GM23338 (cell line): Measurements from ENCODE around the gene MEGF11. TPM values are rescaled to one million over a fixed set of nuclear protein-coding genes. Genes with fewer than 3 reads are reported as not detected.

ENCODE experiments used
- ATAC-seq: fragments of 200-7000 bp; cut with Tn5 transposase; 3 replicates; pipeline ENCODE4 v1.9.1; 2020
- DNase-seq: peaks from one replicate; pipeline ENCODE4 v3.0.0-alpha.2; 2015; ENCODE audit warnings: low spot score
- H2AFZ ChIP-seq: fragments of 200-600 bp; sonication (generic); 2 replicates; pipeline ENCODE4 v1.8.0; 2016; ENCODE audit warnings: antibody characterized with exemption, mild to moderate bottlenecking, moderate library complexity
- H3F3A ChIP-seq: fragments of 200-600 bp; sonication (generic); replicated peaks from 2 replicates; pipeline ENCODE4 v1.8.0; 2017; ENCODE audit warnings: antibody characterized with exemption, mixed run types, low read depth
- H3K27ac ChIP-seq: fragments of 200-600 bp; sonication (generic); 2 replicates; pipeline ENCODE4 v1.6.1; 2016; ENCODE audit warnings: low read depth
- H3K27me3 ChIP-seq: fragments of 200-600 bp; sonication (generic); 2 replicates; pipeline ENCODE4 v1.8.0; 2016; ENCODE audit warnings: mild to moderate bottlenecking, mixed run types, moderate library complexity; ENCODE audit not compliant: insufficient read depth
- H3K36me3 ChIP-seq: fragments of 200-600 bp; sonication (generic); 2 replicates; pipeline ENCODE4 v1.8.0; 2016; ENCODE audit warnings: mild to moderate bottlenecking; ENCODE audit not compliant: insufficient read depth
- H3K4me1 ChIP-seq: fragments of 200-600 bp; sonication (generic); 2 replicates; pipeline ENCODE4 v1.8.0; 2016; ENCODE audit warnings: mild to moderate bottlenecking, moderate library complexity; ENCODE audit not compliant: insufficient read depth
- H3K4me2 ChIP-seq: fragments of 200-600 bp; sonication (generic); 2 replicates; pipeline ENCODE4 v1.7.1; 2017; ENCODE audit warnings: mixed run types
- H3K4me3 ChIP-seq: fragments of 200-600 bp; sonication (generic); 2 replicates; pipeline ENCODE4 v1.6.1; 2016; ENCODE audit warnings: mixed run types
- H3K79me2 ChIP-seq: fragments of 200-600 bp; sonication (generic); replicated peaks from 2 replicates; pipeline ENCODE4 v1.8.0; 2017; ENCODE audit warnings: mild to moderate bottlenecking; ENCODE audit not compliant: insufficient read depth
- H3K9me2 ChIP-seq: fragments of 200-600 bp; sonication (generic); 2 replicates; pipeline ENCODE4 v1.8.0; 2017; ENCODE audit not compliant: insufficient read depth
- H4K20me1 ChIP-seq: fragments of 200-600 bp; sonication (generic); replicated peaks from 2 replicates; pipeline ENCODE4 v1.8.0; 2017; ENCODE audit warnings: mild to moderate bottlenecking; ENCODE audit not compliant: insufficient read depth
- H3K27ac Mint-ChIP-seq: 2 replicates; pipeline ENCODE4 v1.8.0; 2020; ENCODE audit warnings: inconsistent platforms, mild to moderate bottlenecking, moderate library complexity, mixed read lengths
- H3K27me3 Mint-ChIP-seq: 3 replicates; pipeline ENCODE4 v1.8.0; 2022; ENCODE audit warnings: low read depth, mild to moderate bottlenecking, moderate library complexity, mixed read lengths, inconsistent platforms; ENCODE audit not compliant: insufficient read depth, poor library complexity
- H3K36me3 Mint-ChIP-seq: 3 replicates; pipeline ENCODE4 v1.8.0; 2021; ENCODE audit warnings: low read depth, mild to moderate bottlenecking, inconsistent platforms, moderate library complexity, mixed read lengths
- H3K4me1 Mint-ChIP-seq: 3 replicates; pipeline ENCODE4 v1.8.0; 2020; ENCODE audit warnings: mild to moderate bottlenecking, inconsistent platforms, mixed read lengths
- H3K4me3 Mint-ChIP-seq: 3 replicates; pipeline ENCODE4 v1.8.0; 2021; ENCODE audit warnings: moderate library complexity, mild to moderate bottlenecking, inconsistent platforms, mixed read lengths
- H3K9me3 Mint-ChIP-seq: 3 replicates; pipeline ENCODE4 v1.8.0; 2020; ENCODE audit warnings: moderate library complexity, mild to moderate bottlenecking, inconsistent platforms, mixed read lengths
- CREB1 ChIP-seq: fragments of 250-450 bp; sonication (Bioruptor Pico); IDR thresholded peaks from 2 replicates; pipeline ENCODE4 v1.5.0; 2020; ENCODE audit warnings: low read depth, mild to moderate bottlenecking, moderate library complexity
- CTCF ChIP-seq, 2 experiments: fragments of 200-600 bp in 1 of 2; sonication (generic) in 1 of 2; conservative IDR thresholded peaks; 2 replicates each; pipeline versions ENCODE4 v1.5.1 to v1.6.1; 2016 to 2017; ENCODE audit warnings: antibody characterized with exemption in 2 of 2, low read depth in 2 of 2, mild to moderate bottlenecking in 2 of 2, moderate library complexity in 1 of 2
- ETS1 ChIP-seq: IDR thresholded peaks from 2 replicates; pipeline ENCODE4 v1.6.1; 2016; ENCODE audit warnings: antibody characterized with exemption
- EZH2 ChIP-seq: fragments of 200-600 bp; sonication (generic); IDR thresholded peaks from one replicate; pipeline ENCODE4 v1.8.0; 2017; ENCODE audit warnings: antibody characterized with exemption, mild to moderate bottlenecking, low read depth; ENCODE audit not compliant: unreplicated experiment
- EZH2phosphoT487 ChIP-seq: fragments of 200-600 bp; sonication (generic); IDR thresholded peaks from one replicate; pipeline ENCODE4 v1.8.1; 2018; ENCODE audit warnings: antibody characterized with exemption; ENCODE audit not compliant: unreplicated experiment
- JUNB ChIP-seq: IDR thresholded peaks from one replicate; pipeline ENCODE4 v1.6.1; 2016; ENCODE audit warnings: antibody characterized with exemption; ENCODE audit not compliant: unreplicated experiment
- NANOG ChIP-seq: IDR thresholded peaks from 2 replicates; pipeline ENCODE4 v1.6.1; 2016; ENCODE audit warnings: antibody characterized with exemption, borderline replicate concordance
- POLR2AphosphoS5 ChIP-seq: IDR thresholded peaks from 2 replicates; pipeline ENCODE4 v1.6.1; 2016; ENCODE audit warnings: antibody characterized with exemption, low read depth
- REST ChIP-seq: IDR thresholded peaks from one replicate; pipeline ENCODE4 v1.6.1; 2018; ENCODE audit warnings: antibody characterized with exemption; ENCODE audit not compliant: unreplicated experiment
- STAT1 ChIP-seq: IDR thresholded peaks from one replicate; pipeline ENCODE4 v1.6.1; 2016; ENCODE audit warnings: antibody characterized with exemption; ENCODE audit not compliant: unreplicated experiment
- ZNF114 ChIP-seq: fragments of 250-450 bp; sonication (Bioruptor Pico); IDR thresholded peaks from 2 replicates; pipeline ENCODE4 v1.5.0; 2020; ENCODE audit warnings: mild to moderate bottlenecking, moderate library complexity
- ZNF331 ChIP-seq: fragments of 250-450 bp; sonication (Bioruptor Pico); IDR thresholded peaks from 2 replicates; pipeline ENCODE4 v1.5.0; 2020; ENCODE audit warnings: low read depth, mild to moderate bottlenecking, moderate library complexity
- ZNF462 ChIP-seq: fragments of 250-450 bp; sonication (Bioruptor Pico); IDR thresholded peaks from 2 replicates; pipeline ENCODE4 v1.5.0; 2020; ENCODE audit warnings: mild to moderate bottlenecking, moderate library complexity
- polyA plus RNA-seq: library from polyadenylated mRNA; unstranded; fragments of >200 nt; fragmentation: Nextera tagmentation; extraction: Ambion mirVana; gene quantifications from 2 replicates; pipeline ENCODE4 v1.2.1, GENCODE V29; 2016
- total RNA-seq: library from RNA; depleted of rRNA; stranded (reverse); fragments of >200 nt; shearing (Covaris generic); gene quantifications from 2 replicates; pipeline ENCODE4 v1.2.3, GENCODE V29; 2014

The MEGF11 gene
- total and polyA plus RNA-seq, 2 experiments from 2014 or later: 1.3 to 1.9 TPM

- H3K27ac ChIP-seq: no peak overlapping the region
- Mint-ChIP-seq H3K4me1 (peaks cover 22% of the 10 kb centered on the region), H3K27me3 (peaks cover 4% of the 10 kb centered on the region), H3K9me3 (no peaks in the 10 kb centered on the region), H3K27ac (no peak overlapping the region), H3K4me3 (no peak overlapping the region), H3K36me3 (no peaks in the 10 kb centered on the region)
- peaks cover 8% of the 10 kb centered on the region; the same call in 1 of the 2 replicates for H3K4me1 ChIP-seq
- no peak for ATAC-seq
- TF ChIP-seq NANOG (no peak), ZNF114 (no peak), POLR2AphosphoS5 (no peak), CREB1 (no peak), ETS1 (no peak), EZH2 (no peak), CTCF (conservative IDR thresholded peaks at IDR 0.05; ENCODE audit: low read depth in 2 of 2) (no peak), EZH2phosphoT487 (no peak), REST (no peak), STAT1 (no peak), ZNF331 (no peak), JUNB (no peak), ZNF462 (CRISPR knock-in tag) (no peak)
- no peaks in the 10 kb centered on the region for H3K79me2 ChIP-seq
- no peaks in the 10 kb centered on the region for H3F3A ChIP-seq
- DNase-seq: no peak
- H3K4me2 ChIP-seq: no peak overlapping the region
- no peaks in the 10 kb centered on the region for H4K20me1 ChIP-seq
- no peak overlapping the region for H3K4me3 ChIP-seq
- H3K9me2 ChIP-seq: no peaks in the 10 kb centered on the region
- H3K36me3 ChIP-seq: no peaks in the 10 kb centered on the region
- H3K27me3 ChIP-seq: no peaks in the 10 kb centered on the region
- no peak overlapping the region for H2AFZ ChIP-seq
These were observed 60.5 kb downstream of the MEGF11 start for GRCh38 chr15:66193066-66193465.
